ENCODE data around the gene SLC4A4.

SLC4A4 gene

GRCh38 chr4:71460371-71460770, 121.6 kb downstream of the SLC4A4 start:
- no peaks in the 10 kb centered on the region for H3K27me3 ChIP-seq
- no peaks in the 10 kb centered on the region for H3K9me3 ChIP-seq
- no peak overlapping the region for H3K4me3 ChIP-seq
- intact Hi-C loops (cut with DNase I; ENCODE audit: low total_unique reads): no loop called here
- no peak for TF ChIP-seq CTCF (IDR thresholded peaks at IDR 0.05)
- no peaks in the 10 kb centered on the region for H3K36me3 ChIP-seq
- DNase-seq: no peak
- H3K27ac ChIP-seq: no peak overlapping the region
- no peaks in the 10 kb centered on the region for H3K4me1 ChIP-seq

- H3K27ac ChIP-seq: no peak overlapping the region
- no peaks in the 10 kb centered on the region for H3K27me3 ChIP-seq
- TF ChIP-seq CTCF (IDR thresholded peaks at IDR 0.05): no peak
- intact Hi-C loops (cut with DNase I; ENCODE audit: low total_unique reads): no loop called here
- H3K36me3 ChIP-seq: no peaks in the 10 kb centered on the region
- no peaks in the 10 kb centered on the region for H3K4me1 ChIP-seq
- H3K9me3 ChIP-seq: no peaks in the 10 kb centered on the region
- no peak for DNase-seq
- H3K4me3 ChIP-seq: no peak overlapping the region
Observed at GRCh38 chr4:71461422-71461821, 122.6 kb downstream of the SLC4A4 start.

- Histone ChIP-seq H3K27me3 (no peaks in the 10 kb centered on the region), H3K36me3 (no peaks in the 10 kb centered on the region), H3K4me3 (no peak overlapping the region), H3K9me3 (no peaks in the 10 kb centered on the region), H3K4me1 (no peaks in the 10 kb centered on the region), H3K27ac (no peak overlapping the region)
- no peak for DNase-seq
- TF ChIP-seq CTCF (IDR thresholded peaks at IDR 0.05): no peak
- intact Hi-C loops (cut with DNase I; ENCODE audit: low total_unique reads): no loop called here
Observed at GRCh38 chr4:71466775-71467174, 128.0 kb downstream of the SLC4A4 start.

- no peak for DNase-seq
Observed at GRCh38 chr4:71468116-71468710, 129.4 kb downstream of the SLC4A4 start.

GRCh38 chr4:71469541-71469940, 130.7 kb downstream of the SLC4A4 start:
- Histone ChIP-seq H3K4me1 (peaks cover 0 to 18% (median 3%) of the 10 kb centered on the region in 4 donors), H3K4me3 (no peak overlapping the region), H3K27me3 (no peaks in the 10 kb centered on the region), H3K9me3 (no peaks in the 10 kb centered on the region), H3K36me3 (no peaks in the 10 kb centered on the region), H3K27ac (no peak overlapping the region)
- DNase-seq: no peak
- TF ChIP-seq CTCF (IDR thresholded peaks at IDR 0.05): no peak
- intact Hi-C loops (cut with DNase I; ENCODE audit: low total_unique reads): no loop called here

More at GRCh38 chr4:71468116-71468710, 129.4 kb downstream of the SLC4A4 start:
- no peak overlapping the region for H3K27ac ChIP-seq
- no peak overlapping the region for H3K4me3 ChIP-seq
- H3K4me1 ChIP-seq: peaks cover 0 to 6% (median 0%) of the 10 kb centered on the region in 4 donors
- intact Hi-C loops (cut with DNase I; ENCODE audit: low total_unique reads): no loop called here
- no peak for TF ChIP-seq CTCF (IDR thresholded peaks at IDR 0.05)
- H3K9me3 ChIP-seq: no peaks in the 10 kb centered on the region
- H3K36me3 ChIP-seq: no peaks in the 10 kb centered on the region
- no peaks in the 10 kb centered on the region for H3K27me3 ChIP-seq

- TF ChIP-seq CTCF (IDR thresholded peaks at IDR 0.05): no peak
- intact Hi-C loops (cut with DNase I; ENCODE audit: low total_unique reads): no loop called here
- DNase-seq: no peak
- H3K4me1 ChIP-seq: peaks cover 0 to 18% (median 3%) of the 10 kb centered on the region in 4 donors
- no peaks in the 10 kb centered on the region for H3K27me3 ChIP-seq
- H3K9me3 ChIP-seq: no peaks in the 10 kb centered on the region
- H3K4me3 ChIP-seq: no peak overlapping the region
- no peak overlapping the region for H3K27ac ChIP-seq
- H3K36me3 ChIP-seq: no peaks in the 10 kb centered on the region
Observed at GRCh38 chr4:71470524-71470923, 131.7 kb downstream of the SLC4A4 start.

Data from tibial artery (tissue), 4 donors.